G401.6 (cell line): ENCODE results near the gene SRSF5.
"Not testable (repeated sequence)": the region's sequence is repeated elsewhere in the genome, so short reads cannot be mapped to it uniquely, and the experiment has no call there.

Source experiments
- FAIRE-seq: peaks from 2 replicates; lab custom pipeline; 2012; peaks lifted over from hg19 to GRCh38; lab: Jason Lieb, UNC

The SRSF5 gene

DNA sequence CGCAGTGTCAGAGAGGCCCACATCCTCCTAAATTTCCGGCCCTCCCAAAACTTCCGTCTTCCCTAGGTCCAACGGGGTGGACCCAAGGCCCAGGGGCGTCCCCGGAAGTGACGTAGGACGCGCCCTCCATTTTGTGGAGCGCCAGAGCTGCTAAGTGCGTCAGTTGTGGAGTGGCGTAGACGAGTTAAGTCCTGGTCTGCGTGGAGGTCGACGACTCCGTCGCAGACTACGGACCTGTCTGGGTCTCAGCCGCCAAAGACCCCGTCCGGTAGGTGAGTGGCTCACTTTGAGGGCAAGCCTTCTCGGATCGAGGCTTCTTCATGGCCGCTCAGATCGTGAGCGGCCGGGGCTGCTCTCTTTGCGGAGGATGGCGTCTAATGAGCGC lies at the start of gene SRSF5:
SRSF5 (plus strand) TSS at position 159 of the 385 bp plus-strand sequence. CDS start 1,015 bp downstream, outside the sequence.
- peak; percentile 95 for FAIRE-seq

GRCh38 chr14:69718614-69719013 lies 48.3 kb upstream of the SRSF5 start:
- FAIRE-seq = not testable (repeated sequence)

DNA sequence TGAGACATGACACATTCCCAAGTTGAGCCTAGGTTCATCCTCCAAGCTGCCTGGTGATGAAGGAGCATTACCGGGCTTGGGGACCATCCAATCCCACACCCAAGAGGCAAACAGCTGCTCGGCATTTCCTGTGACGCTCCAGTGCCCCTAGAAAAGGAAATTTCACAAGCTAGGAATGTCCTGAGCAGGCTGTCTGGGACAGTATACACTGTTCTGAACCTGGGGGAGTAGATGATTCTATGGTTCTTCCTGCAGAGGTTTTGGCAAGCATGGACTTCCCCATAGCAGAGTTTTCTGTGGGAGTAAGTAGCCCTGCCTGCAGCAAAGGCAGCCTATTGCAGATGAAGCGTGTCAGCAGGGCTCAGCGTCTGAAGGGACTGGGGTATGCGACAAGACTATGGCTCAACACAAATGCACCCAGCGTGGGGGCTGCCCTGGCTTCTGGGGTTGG lies 47.4 kb upstream of the SRSF5 start:
- FAIRE-seq = no peak

DNA sequence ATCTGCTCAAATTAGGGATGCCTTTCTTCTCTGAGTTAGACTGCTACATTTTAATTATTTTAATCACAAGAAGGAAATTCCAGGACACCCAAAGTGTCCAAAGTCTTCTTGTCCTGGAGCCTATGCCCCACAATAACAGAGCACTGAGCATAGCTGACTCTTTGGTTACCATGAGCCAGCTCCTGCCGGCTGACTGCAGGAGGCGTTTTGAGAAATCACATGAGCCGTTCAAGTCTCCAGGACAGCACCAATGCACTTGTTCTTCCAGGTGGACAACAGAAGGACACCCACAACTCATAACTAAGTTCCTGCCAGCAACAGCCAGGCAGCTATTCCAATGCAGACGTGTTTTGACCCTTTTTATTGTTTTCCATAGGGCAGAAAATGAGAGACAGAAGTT lies 46.0 kb upstream of the SRSF5 start:
- no peak for FAIRE-seq

- FAIRE-seq = no peak
Measured at GRCh38 chr14:69726761-69727511, 40.0 kb upstream of the SRSF5 start.

GRCh38 chr14:69727860-69728259 lies 39.1 kb upstream of the SRSF5 start:
- FAIRE-seq = no peak

DNA sequence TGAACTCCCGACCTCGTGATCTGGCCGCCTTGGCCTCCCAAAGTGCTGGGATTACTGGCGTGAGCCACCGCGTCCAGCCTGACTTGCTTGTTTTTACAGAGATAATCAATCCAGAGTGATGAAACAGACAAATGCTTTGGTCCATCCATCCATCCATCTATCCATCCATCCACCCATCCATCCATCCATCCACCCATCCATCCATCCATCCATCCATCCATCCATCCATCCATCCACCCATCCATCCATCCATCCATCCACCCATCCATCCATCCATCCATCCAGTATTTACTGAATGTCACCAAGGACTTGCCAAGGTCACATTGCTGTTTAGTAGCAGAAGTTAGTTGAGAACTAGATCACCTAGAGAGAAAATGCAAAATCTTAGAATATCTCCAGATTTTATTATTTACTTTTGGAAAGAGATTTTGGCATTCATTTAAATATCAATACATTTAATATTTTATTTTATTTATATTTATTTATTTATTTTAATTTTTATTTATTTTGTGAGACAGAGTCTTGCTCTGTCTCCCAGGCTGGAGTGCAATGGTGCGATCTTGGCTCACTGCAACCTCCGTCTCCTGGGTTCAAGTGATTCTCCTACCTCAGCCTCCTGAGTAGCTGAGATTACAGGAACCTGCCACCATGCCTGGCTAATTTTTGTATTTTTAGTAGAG lies 34.9 kb upstream of the SRSF5 start:
- not testable (repeated sequence) for FAIRE-seq

GRCh38 chr14:69736405-69736804 lies 30.5 kb upstream of the SRSF5 start:
- not testable (repeated sequence) for FAIRE-seq

GRCh38 chr14:69741055-69741454 lies 25.9 kb upstream of the SRSF5 start:
- FAIRE-seq = no peak

GRCh38 chr14:69749956-69750355 lies 17.0 kb upstream of the SRSF5 start:
- no peak for FAIRE-seq

DNA sequence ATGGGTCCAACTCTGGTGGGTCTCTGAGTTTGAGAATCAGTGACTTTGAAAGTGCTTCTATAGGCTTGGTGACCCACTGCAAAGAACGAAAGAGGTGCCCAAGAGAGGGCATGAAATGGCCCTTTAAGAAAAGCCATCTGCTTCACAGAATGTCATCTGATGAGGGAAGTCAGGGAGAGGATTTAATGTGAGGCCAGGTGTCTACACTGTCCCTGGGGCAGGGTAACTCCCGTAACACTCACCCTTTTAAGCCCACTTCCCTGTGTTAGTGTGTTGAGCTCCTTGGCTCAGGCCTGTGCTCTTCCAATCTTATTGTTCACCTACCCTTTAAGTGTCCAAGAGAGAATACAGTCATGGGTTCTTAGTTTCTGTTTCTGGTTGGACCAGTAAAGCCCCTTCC lies 16.4 kb upstream of the SRSF5 start:
- FAIRE-seq = no peak

DNA sequence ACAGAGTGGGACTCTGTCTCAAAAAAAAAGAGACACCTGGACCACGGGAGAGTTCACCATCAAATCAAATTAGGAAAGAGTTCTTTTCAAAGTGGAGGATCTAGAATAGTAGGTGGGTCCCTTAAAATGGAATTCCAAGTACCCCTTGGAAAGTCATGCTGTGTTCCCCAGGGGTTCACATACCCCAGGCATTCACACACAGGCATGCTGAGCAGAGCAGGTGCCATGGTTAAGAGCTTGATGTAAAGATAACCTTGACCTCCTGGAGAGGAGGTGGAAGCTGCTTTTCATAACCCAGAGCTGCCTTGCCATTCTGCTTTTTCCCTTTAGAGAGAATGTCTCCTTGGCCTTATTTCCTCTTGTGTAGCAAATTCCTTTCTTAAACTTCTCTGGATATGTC lies 14.2 kb upstream of the SRSF5 start:
- no peak for FAIRE-seq

GRCh38 chr14:69753860-69754259 lies 13.1 kb upstream of the SRSF5 start:
- FAIRE-seq = no peak

- no peak for FAIRE-seq
Measured at GRCh38 chr14:69754487-69754886, 12.5 kb upstream of the SRSF5 start.

DNA sequence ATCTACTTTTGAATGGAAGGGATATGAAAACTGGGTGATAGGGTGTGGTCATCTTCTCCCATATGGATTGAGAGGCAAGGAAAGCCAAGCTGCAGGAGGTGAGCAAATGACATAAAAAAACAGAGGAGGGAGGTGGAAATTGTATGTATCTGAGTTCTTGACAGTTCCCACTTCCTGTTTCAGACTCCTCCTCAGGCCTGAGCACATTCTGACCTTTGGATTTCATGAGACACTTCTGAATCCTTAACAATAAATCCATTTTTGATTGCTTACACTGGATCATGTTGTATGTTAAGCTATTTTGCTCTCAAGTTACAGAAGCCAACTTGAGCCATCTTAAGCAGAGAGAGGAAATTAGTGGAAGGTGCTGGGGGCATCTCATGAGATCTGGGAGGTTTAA lies 11.6 kb upstream of the SRSF5 start:
- no peak for FAIRE-seq

DNA sequence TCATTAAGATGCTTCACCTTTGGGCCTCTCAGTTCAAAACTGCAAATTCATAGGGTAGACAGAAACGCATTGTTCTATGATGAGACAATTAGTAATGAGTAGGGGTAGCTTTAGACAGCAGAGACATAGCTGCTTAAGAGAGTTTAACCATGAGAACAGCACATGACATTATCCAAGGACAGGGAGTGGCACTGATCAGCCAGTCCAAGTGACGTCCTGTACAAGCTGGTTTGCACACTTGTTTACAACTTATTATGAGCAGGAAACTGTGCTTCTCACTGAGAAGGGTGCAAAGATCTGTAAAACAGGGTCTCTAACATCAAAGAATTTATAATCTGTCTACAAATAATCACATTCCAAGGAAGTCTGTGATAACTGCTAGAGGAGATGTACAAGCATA lies 11.2 kb upstream of the SRSF5 start:
- no peak for FAIRE-seq

- no peak for FAIRE-seq
Measured at GRCh38 chr14:69756298-69756697, 10.6 kb upstream of the SRSF5 start.

DNA sequence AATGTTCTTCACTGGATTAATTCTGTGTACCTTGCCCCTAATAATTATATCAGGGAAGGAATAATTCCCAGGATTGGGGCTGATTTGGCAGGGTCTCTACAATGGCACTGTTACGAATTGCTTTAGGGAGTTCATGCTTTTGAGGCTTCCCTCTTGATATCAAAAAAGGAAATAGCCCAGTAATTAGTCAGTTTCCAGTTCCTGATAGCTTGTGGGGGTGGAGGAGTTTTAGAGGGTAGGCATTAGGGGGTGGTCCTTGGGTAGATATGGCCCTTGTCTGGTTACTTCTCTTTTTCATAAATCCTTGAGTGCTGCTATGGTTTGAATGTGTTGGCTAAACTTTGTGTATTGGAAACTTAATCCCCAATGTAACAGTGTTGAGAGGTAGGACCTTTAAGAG lies 6.1 kb upstream of the SRSF5 start:
- no peak for FAIRE-seq

GRCh38 chr14:69763761-69764510 lies 3.0 kb upstream of the SRSF5 start:
- no peak for FAIRE-seq

DNA sequence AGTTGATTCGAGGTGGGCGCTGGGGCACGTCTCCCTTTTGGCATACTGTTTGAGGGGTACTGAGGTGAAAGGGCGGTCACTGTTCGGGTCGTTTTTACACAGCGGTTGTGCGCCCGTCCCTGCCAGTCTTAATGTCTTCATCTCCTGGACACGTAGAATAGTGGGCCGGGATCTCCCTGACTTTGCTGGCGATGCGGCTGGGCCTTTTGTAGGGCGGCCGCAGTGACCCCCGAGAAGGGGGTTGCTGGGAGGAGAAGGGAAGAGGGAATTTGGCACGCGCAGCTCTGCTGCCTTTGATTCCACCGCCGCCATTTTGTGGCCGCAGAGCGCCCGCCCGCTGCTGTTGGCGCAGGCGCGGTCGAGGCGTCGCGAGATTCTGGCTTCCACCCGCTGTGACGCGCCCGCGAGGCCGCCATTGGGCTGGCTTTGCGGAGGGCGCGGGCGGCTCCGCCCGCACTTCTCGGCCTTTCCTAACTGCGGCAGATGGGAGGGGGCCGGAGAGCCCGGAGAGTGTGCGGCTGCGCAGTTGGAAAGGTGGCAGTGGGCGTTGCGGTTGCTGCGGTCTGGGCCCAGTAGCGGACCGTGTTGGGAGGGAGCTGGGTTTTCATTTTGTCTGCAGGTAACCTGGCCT lies 542 bp downstream of the SRSF5 start:
- FAIRE-seq = no peak

DNA sequence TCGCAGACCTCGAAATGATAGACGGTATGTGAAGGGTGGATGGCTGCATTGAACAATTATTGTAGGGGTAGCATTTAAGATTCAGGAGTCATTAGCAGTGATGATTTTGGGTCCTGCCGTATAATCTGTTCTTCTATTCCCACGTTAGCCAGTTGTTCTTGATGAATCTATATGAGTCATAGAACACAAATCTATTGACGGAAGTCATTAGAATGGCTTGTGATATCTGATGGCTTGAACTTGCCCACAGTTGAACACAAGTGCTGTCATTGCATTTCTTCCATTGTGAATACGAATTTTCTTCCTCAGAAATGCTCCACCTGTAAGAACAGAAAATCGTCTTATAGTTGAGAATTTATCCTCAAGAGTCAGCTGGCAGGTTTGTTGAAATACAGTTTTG lies 1.9 kb downstream of the SRSF5 start:
- FAIRE-seq = no peak

DNA sequence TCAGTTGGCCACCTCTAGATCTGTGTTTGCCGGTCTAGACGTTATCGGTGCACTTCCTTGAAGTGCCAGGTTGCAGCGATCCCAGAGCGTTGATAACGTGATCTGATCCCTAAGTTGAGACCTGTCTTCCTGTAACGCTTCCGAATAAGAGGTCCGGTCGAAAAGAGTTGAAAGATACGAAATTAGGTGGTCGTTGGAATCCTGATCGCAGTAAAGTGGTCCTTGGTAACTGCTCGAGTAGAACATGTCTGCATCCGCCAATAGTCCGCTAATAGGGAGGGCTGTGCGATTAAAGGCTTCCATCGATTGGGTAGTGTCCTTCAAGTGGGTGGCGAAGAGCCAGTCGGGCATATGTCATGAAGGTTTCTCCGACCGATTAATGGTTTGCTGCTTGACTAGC lies 2.7 kb downstream of the SRSF5 start:
- no peak for FAIRE-seq

DNA sequence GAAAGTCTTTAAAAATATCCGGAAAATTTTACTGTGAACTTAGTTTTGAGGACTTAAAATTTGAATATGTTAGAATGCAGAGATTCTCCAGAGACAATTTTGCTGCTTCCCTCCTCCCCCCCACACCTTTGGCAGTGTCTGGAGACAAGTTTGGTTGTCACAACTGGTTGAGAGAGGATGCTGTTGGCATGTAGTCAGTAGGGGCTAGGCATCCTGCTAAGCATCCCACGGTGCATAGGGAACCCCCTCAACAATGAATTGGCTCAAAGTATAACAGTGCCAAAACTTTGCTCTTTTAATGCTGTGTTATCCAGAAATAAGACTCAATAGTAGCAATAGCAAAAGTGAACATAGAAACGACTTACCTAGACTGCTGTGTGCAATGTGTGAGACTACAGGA lies 3.6 kb downstream of the SRSF5 start:
- FAIRE-seq = no peak
